K562 (cell line): ENCODE data around the gene CD40LG. TPM values are rescaled to one million over a fixed set of nuclear protein-coding genes. Genes with fewer than 3 reads are reported as not detected.
A peak's percentile ranks its signal among the peaks of the same experiment; 100 is the strongest.

Experiments used
- ATAC-seq: fragments of 200-7000 bp; cut with Tn5 transposase; 3 replicates; pipeline ENCODE4 v1.9.1; 2020; ENCODE audit warnings: moderate library complexity
- BruUV-seq: library from RNA; stranded (reverse); fragments of 400-500 nt; replicated peaks from 2 replicates; lab custom pipeline; 2021; lab: Mats Ljungman, UMichigan
- CTCF ChIA-PET: fragments of 300-600 bp; formaldehyde crosslinking; extraction: SDS; loops from one replicate; lab custom pipeline; 2021; ENCODE audit warnings: low intra/inter-chr PET ratio; lab: Yijun Ruan, JAX
- POLR2A ChIA-PET: fragments of 300-600, 350-650 bp; sonication (Branson Sonifier 250); formaldehyde crosslinking; extraction: SDS; loops from one replicate; lab custom pipeline; 2021; ENCODE audit warnings: antibody characterized with exemption, inconsistent platforms; lab: Yijun Ruan, JAX
- DNase-seq, 4 experiments: peaks; one replicate each; pipeline versions ENCODE4 v3.0.0 to v3.0.0-alpha.2; 2011 to 2018; ENCODE audit warnings: low spot score in 3 of 4, mixed read lengths in 3 of 4; ENCODE audit errors: extremely low read depth in 1 of 4
- FAIRE-seq: peaks from 2 replicates; lab custom pipeline; 2011; peaks lifted over from hg19 to GRCh38; lab: Jason Lieb, UNC
- H2AFZ ChIP-seq: 2 replicates; pipeline ENCODE4 v1.6.0; 2011; ENCODE audit warnings: low read depth, low read length, control low read depth, inconsistent platforms
- H3K27ac ChIP-seq: fragments of 200-600 bp; 3 replicates; pipeline ENCODE4 v1.8.0; 2011; ENCODE audit warnings: low read depth, mild to moderate bottlenecking, control low read depth, inconsistent platforms, low read length, moderate library complexity, mixed read lengths; ENCODE audit errors: extremely low read depth
- H3K27me3 ChIP-seq, 2 experiments: fragments of 300-600 bp in 1 of 2; 2 replicates in 1 of 2; 3 replicates in 1 of 2; pipeline versions ENCODE4 v1.6.0 to v1.8.0; 2011; ENCODE audit warnings: inconsistent platforms in 2 of 2, low read length in 2 of 2, mild to moderate bottlenecking in 1 of 2, mixed read lengths in 1 of 2, moderate library complexity in 1 of 2; ENCODE audit not compliant: control insufficient read depth in 2 of 2, insufficient read depth in 2 of 2
- H3K36me3 ChIP-seq: fragments of 300-600 bp; 3 replicates; pipeline ENCODE4 v1.8.0; 2011; ENCODE audit warnings: mild to moderate bottlenecking, low read length, inconsistent platforms; ENCODE audit not compliant: control insufficient read depth, insufficient read depth
- H3K4me1 ChIP-seq, 2 experiments: fragments of 200-600 bp in 1 of 2; replicated peaks in 1 of 2; 2 replicates in 1 of 2; 3 replicates in 1 of 2; pipeline versions ENCODE4 v1.5.1 to v1.8.0; 2011; ENCODE audit warnings: inconsistent platforms in 2 of 2, low read length in 2 of 2, mild to moderate bottlenecking in 1 of 2, mixed read lengths in 1 of 2, moderate library complexity in 1 of 2; ENCODE audit not compliant: control insufficient read depth in 2 of 2, insufficient read depth in 2 of 2
- H3K4me2 ChIP-seq: 2 replicates; pipeline ENCODE4 v1.6.1; 2011; ENCODE audit warnings: low read length, control low read depth, inconsistent platforms, mixed read lengths; ENCODE audit not compliant: insufficient read depth
- H3K4me3 ChIP-seq: fragments of 200-600 bp; sonication (generic), shearing (Covaris generic); 2 replicates; pipeline ENCODE4 v1.5.1; 2016; ENCODE audit warnings: control low read depth, inconsistent platforms
- H3K79me2 ChIP-seq: fragments of 200-600 bp; 3 replicates; pipeline ENCODE4 v1.8.0; 2011; ENCODE audit warnings: low read length, inconsistent platforms; ENCODE audit not compliant: control insufficient read depth, insufficient read depth
- H3K9ac ChIP-seq, 2 experiments: 2 replicates each; pipeline versions ENCODE4 v1.6.0 to v1.6.1; 2011; ENCODE audit warnings: low read depth in 2 of 2, low read length in 2 of 2, control low read depth in 1 of 2, inconsistent platforms in 1 of 2, mild to moderate bottlenecking in 1 of 2, mixed read lengths in 1 of 2; ENCODE audit not compliant: insufficient read depth in 1 of 2
- H3K9me1 ChIP-seq: one replicate; pipeline ENCODE4 v1.6.0; 2011; ENCODE audit warnings: inconsistent platforms, mild to moderate bottlenecking, low read length, moderate library complexity; ENCODE audit not compliant: control insufficient read depth, insufficient read depth
- H3K9me3 ChIP-seq: replicated peaks from 2 replicates; pipeline ENCODE4 v1.5.1; 2011; ENCODE audit warnings: low read depth, low read length, inconsistent platforms; ENCODE audit not compliant: control insufficient read depth, insufficient read depth
- H4K20me1 ChIP-seq: replicated peaks from 2 replicates; pipeline ENCODE4 v1.6.1; 2011; ENCODE audit warnings: low read length, inconsistent platforms, mixed read lengths; ENCODE audit not compliant: control insufficient read depth, insufficient read depth
- CREB1 ChIP-seq, 2 experiments: sonication (generic) in 1 of 2; formaldehyde crosslinking in 1 of 2; IDR thresholded peaks; 2 replicates each; pipeline versions ENCODE4 v1.6.1 to v1.8.0; 2012 to 2022; ENCODE audit warnings: inconsistent platforms in 1 of 2, mild to moderate bottlenecking in 1 of 2, missing genetic modification reagents in 1 of 2, moderate library complexity in 1 of 2
- DACH1 ChIP-seq: fragments of 450-650 bp; IDR thresholded peaks from 2 replicates; pipeline ENCODE4 v1.6.1; 2018; ENCODE audit not compliant: partially characterized antibody
- HNRNPH1 ChIP-seq: fragments of 200-400 bp; formaldehyde crosslinking; optimal IDR thresholded peaks from 2 replicates; pipeline ENCODE3; 2017; ENCODE audit warnings: low read depth, mild to moderate bottlenecking, low read length, moderate library complexity
- XRCC5 ChIP-seq: fragments of 200-400 bp; formaldehyde crosslinking; IDR thresholded peaks from 2 replicates; pipeline ENCODE4 v1.6.1; 2017; ENCODE audit warnings: low read depth, mild to moderate bottlenecking, low read length
- WGBS: fragments of 100-300 bp; shearing (Covaris generic); methylation state at CpG from one replicate; pipeline ENCODE4 v1.1.6; 2016; ENCODE audit warnings: low coverage, mixed read lengths; ENCODE audit not compliant: insufficient coverage; ENCODE audit errors: missing lambda C conversion rate; 5-methylcytosine and 5-hydroxymethylcytosine counted together
- in situ Hi-C: fragments of 300-500 bp; cut with MboI; formaldehyde crosslinking; loops from 4 replicates; pipeline ENCODE4 v1.15.0; 2018; ENCODE audit warnings: inconsistent platforms, mixed read lengths
- intact Hi-C: fragments of 100-400 bp; cut with micrococcal nuclease; formaldehyde crosslinking; loops from 2 replicates; pipeline ENCODE4 v1.14.2; 2022
- polyA plus RNA-seq, 8 experiments: library from polyadenylated mRNA; depleted of rRNA in 4 of 8; stranded (reverse) in 5 of 8; unstranded in 3 of 8; fragments of >200 nt; fragmentation: Nextera tagmentation in 2 of 8; fragmentation: Illumina TruSeq in 1 of 8; extraction: Ambion mirVana in 2 of 8; extraction: Trizol in 1 of 8; gene quantifications; 2 replicates each; pipeline versions ENCODE4 v1.2.1 to v1.2.3, GENCODE V29; 2011 to 2014; ENCODE audit warnings: inconsistent platforms in 1 of 8, missing spikeins in 1 of 8
- total RNA-seq, 7 experiments: library from RNA; depleted of rRNA in 6 of 7; stranded (reverse); fragments of >200 nt in 6 of 7; fragmentation: Illumina TruSeq in 2 of 7; extraction: Trizol in 2 of 7; gene quantifications; 2 replicates each; pipeline versions ENCODE4 v1.2.1 to v1.2.3, GENCODE V29; 2011 to 2021; ENCODE audit warnings: low replicate concordance in 1 of 7

CD40LG gene
- total and polyA plus RNA-seq, 9 of the 15 experiments (the other 6 are each of a cell fraction or from before 2014, with no cell fraction given): 0.11 TPM; not detected in 8

- no peak overlapping the region for H3K4me3 ChIP-seq
- FAIRE-seq (no peak), ATAC-seq (no peak), DNase-seq (no peak)
- no peaks in the 10 kb centered on the region for H3K4me1 ChIP-seq
- ChIA-PET CTCF (no interaction called here), POLR2A (no interaction called here)
- no peak overlapping the region for H3K4me2 ChIP-seq
- H2AFZ ChIP-seq: no peak overlapping the region
- intact Hi-C loops: loop anchor here (10.0 kb wide), 1 partner anchor 455 kb away; no protein-coding TSS in a partner anchor
- H3K9ac ChIP-seq: no peak overlapping the region
- H4K20me1 ChIP-seq: no peaks in the 10 kb centered on the region
- TF ChIP-seq DACH1: peak; percentile 92
- no peak for TF ChIP-seq HNRNPH1
- in situ Hi-C loops: no loop called here
- no peaks in the 10 kb centered on the region for H3K9me1 ChIP-seq
- no peaks in the 10 kb centered on the region; a peak in 1 of 5 replicates for H3K27me3 ChIP-seq
- no peaks in the 10 kb centered on the region for H3K79me2 ChIP-seq
- no peaks in the 10 kb centered on the region for H3K9me3 ChIP-seq
- H3K36me3 ChIP-seq: no peaks in the 10 kb centered on the region
- BruUV-seq: no TSS peak
- 0% methylated on average over 1 of the region's 1 CpG for WGBS
- no peak overlapping the region for H3K27ac ChIP-seq
Measured at GRCh38 chrX:136600059-136600458, 47.9 kb upstream of the CD40LG start.

GRCh38 chrX:136607236-136607635 lies 40.7 kb upstream of the CD40LG start:
- no peak overlapping the region for H3K4me2 ChIP-seq
- H3K79me2 ChIP-seq: no peaks in the 10 kb centered on the region
- H3K9me3 ChIP-seq: no peaks in the 10 kb centered on the region
- H3K27ac ChIP-seq: no peak overlapping the region
- 0% methylated on average over 3 of the region's 3 CpGs for WGBS
- POLR2A ChIA-PET: no interaction called here
- no peak overlapping the region for H2AFZ ChIP-seq
- peaks cover 2 to 5% of the 10 kb centered on the region in 2 experiments; a peak in 2 of 5 replicates for H3K27me3 ChIP-seq
- no TSS peak for BruUV-seq
- TF ChIP-seq CREB1 (IDR thresholded peaks at IDR 0.05): no peak
- TF ChIP-seq CREB1 (CRISPR knock-in tag; IDR thresholded peaks at IDR 0.05): no peak
- TF ChIP-seq XRCC5: no peak
- no peak overlapping the region for H3K4me3 ChIP-seq
- ATAC-seq (no peak), DNase-seq (no peak), FAIRE-seq (no peak)
- no peaks in the 10 kb centered on the region for H3K9me1 ChIP-seq
- no peaks in the 10 kb centered on the region for H3K36me3 ChIP-seq
- no peaks in the 10 kb centered on the region for H3K4me1 ChIP-seq
- in situ Hi-C loops: no loop called here
- intact Hi-C loops: loop anchor here (10.0 kb wide), 1 partner anchor 448 kb away; no protein-coding TSS in a partner anchor
- no peaks in the 10 kb centered on the region for H4K20me1 ChIP-seq
- H3K9ac ChIP-seq: no peak overlapping the region
- CTCF ChIA-PET: interaction anchor here (0.6 kb wide), 1 partner anchor 334 kb away, joined by 3 read pairs; no protein-coding TSS in a partner anchor
